IMR-90 (cell line): ENCODE measurements around the gene WIPF2.

ENCODE experiments used
- CEBPB ChIP-seq: IDR thresholded peaks from 2 replicates; pipeline ENCODE4 v1.6.1; 2012; ENCODE audit warnings: low read depth, low read length, improper control_type of control experiment
- CTCF ChIP-seq: conservative IDR thresholded peaks from 2 replicates; pipeline ENCODE4 v1.5.1; 2012; ENCODE audit warnings: mild to moderate bottlenecking, low read depth, low read length, improper control_type of control experiment
- FOS ChIP-seq: fragments of 150-350 bp; IDR thresholded peaks from 2 replicates; pipeline ENCODE4 v1.6.1; 2016; ENCODE audit warnings: low read depth, low read length
- POLR2A ChIP-seq: IDR thresholded peaks from 2 replicates; pipeline ENCODE4 v1.6.1; 2012; ENCODE audit warnings: mild to moderate bottlenecking, low read depth, low read length
- USF2 ChIP-seq: fragments of 150-350 bp; IDR thresholded peaks from 2 replicates; pipeline ENCODE4 v1.6.1; 2017; ENCODE audit warnings: mild to moderate bottlenecking, antibody characterized with exemption, low read length, low read depth

- TF ChIP-seq USF2 (no peak), FOS (no peak), CEBPB (no peak), CTCF (no peak), POLR2A (no peak)
Measured at GRCh38 chr17:40181205-40181604, 37.9 kb upstream of the WIPF2 start.
